ENCODE data around the gene PTCH2. TPM values are rescaled to one million over a fixed set of nuclear protein-coding genes. Genes with fewer than 3 reads are reported as not detected.

Gene PTCH2
- total RNA-seq, 2 experiments from 2014 or later = 1.2 TPM

DNA sequence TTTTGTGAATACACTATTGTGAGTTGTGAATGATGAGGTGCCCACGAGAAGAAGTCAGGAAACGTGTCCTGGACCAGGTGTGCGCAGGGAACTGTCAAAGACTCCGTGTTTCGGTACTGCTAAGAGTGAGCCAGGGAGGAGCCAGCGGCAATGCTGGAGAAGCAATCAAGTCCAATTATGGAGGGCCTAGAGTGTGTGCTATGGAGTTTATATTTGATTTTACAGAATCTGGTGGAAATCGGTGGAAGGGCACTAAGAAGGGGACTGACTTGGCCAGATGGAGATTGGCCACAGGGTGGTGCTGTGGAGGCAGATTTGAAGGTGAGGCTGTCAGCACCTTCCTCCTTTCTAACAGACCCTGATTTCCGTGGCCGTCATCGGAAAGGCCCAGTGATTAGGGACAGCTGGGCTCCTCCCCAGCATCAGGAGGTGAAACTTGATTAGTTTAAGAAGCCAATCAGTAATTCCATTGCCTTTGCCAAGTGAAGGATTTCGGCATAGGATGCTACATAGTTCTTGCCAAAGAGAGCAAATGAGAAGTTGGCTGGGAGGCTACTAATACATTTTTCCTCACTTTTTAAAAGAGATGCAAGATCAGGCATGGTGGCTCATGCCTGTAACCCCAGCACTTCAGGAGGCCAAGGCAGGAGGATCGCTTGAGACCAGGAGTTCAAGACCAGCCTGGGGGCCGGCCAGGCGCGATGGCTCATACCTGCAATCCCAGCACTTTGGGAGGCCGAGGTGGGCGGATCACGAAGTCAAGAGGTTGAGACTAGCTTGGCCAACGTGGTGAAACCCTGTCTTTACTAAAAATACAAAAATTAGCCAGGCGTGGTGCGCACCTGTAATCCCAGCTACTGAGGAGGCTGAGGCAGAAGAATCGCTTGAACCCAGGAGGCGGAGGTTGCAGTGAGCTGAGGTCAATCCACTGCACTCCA, 7.0 kb downstream of the PTCH2 start:
- no peak overlapping the region for H3K27ac Mint-ChIP-seq
- TF ChIP-seq, protein P1, sequence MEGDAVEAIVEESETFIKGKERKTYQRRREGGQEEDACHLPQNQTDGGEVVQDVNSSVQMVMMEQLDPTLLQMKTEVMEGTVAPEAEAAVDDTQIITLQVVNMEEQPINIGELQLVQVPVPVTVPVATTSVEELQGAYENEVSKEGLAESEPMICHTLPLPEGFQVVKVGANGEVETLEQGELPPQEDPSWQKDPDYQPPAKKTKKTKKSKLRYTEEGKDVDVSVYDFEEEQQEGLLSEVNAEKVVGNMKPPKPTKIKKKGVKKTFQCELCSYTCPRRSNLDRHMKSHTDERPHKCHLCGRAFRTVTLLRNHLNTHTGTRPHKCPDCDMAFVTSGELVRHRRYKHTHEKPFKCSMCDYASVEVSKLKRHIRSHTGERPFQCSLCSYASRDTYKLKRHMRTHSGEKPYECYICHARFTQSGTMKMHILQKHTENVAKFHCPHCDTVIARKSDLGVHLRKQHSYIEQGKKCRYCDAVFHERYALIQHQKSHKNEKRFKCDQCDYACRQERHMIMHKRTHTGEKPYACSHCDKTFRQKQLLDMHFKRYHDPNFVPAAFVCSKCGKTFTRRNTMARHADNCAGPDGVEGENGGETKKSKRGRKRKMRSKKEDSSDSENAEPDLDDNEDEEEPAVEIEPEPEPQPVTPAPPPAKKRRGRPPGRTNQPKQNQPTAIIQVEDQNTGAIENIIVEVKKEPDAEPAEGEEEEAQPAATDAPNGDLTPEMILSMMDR (IDR thresholded peaks at IDR 0.05) = peak; percentile 91
- POLR2A ChIA-PET = interaction anchor here (0.6 to 1.1 kb wide), 4 partner anchors 9 to 468 kb away, joined by 3 to 5 read pairs (median 3); partner anchors contain the start of gene PLK3

DNA sequence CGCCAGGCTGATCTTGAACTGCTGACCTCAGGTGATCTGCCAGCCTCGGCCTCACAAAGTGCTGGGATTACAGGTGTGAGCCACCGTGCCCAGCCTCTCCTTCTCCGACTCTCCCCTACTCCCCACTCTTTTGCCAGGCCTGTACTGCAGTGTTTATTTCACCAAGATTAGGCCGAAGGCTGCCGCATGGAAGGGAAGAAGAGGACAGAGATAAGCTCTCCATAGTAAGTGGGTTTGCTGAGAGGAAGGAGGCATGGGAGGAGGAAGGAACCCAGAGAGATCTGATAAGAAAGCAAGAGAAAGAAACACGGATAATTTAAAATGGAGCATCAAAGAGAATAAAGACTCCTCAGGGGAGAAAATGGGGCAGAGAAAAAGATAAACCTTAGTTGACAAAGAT, 8.7 kb downstream of the PTCH2 start:
- CTCF ChIA-PET = no interaction called here
- ATAC-seq (ENCODE audit: poor library complexity) = no peak
- Histone ChIP-seq H3K36me3 (ENCODE audit: insufficient read depth, low read length) (no peaks in the 10 kb centered on the region), H3K27me3 (ENCODE audit: control insufficient read depth in 1 of 2, insufficient read depth in 2 of 2, low read length in 2 of 2) (no peaks in the 10 kb centered on the region), H3K4me3 (ENCODE audit: low read length) (no peak overlapping the region), H3K4me1 (ENCODE audit: insufficient read depth, low read length) (peaks cover 9% of the 10 kb centered on the region), H3K9me3 (ENCODE audit: control insufficient read depth in 1 of 2, insufficient read depth in 1 of 2, low read length in 2 of 2) (no peaks in the 10 kb centered on the region), H3K27ac (ENCODE audit: low read depth in 1 of 2, low read length in 2 of 2) (no peak overlapping the region)
- H3K4me1 Mint-ChIP-seq (ENCODE audit: low read depth) = peaks cover 8% of the 10 kb centered on the region
- POLR2A ChIA-PET = no interaction called here
- intact Hi-C loops (cut with DNase I, micrococcal nuclease) = loop anchor here in 1 of 2 experiments (2.0 to 5.0 kb wide), 2 partner anchors 36 to 468 kb away; no protein-coding TSS in a partner anchor
- no peaks in the 10 kb centered on the region for H3K36me3 Mint-ChIP-seq (ENCODE audit: low read depth)
- DNase-seq = no peak
- no peak overlapping the region for H3K27ac Mint-ChIP-seq
- H3K4me3 Mint-ChIP-seq = no peak overlapping the region
- TF ChIP-seq, protein P1 (IDR thresholded peaks at IDR 0.05) = no peak
- peaks cover 4% of the 10 kb centered on the region for H3K27me3 Mint-ChIP-seq
- no peaks in the 10 kb centered on the region for H3K9me3 Mint-ChIP-seq

More for the DNA sequence above, 7.0 kb downstream of the PTCH2 start:
- ATAC-seq (ENCODE audit: poor library complexity) (peak; percentile 98), DNase-seq (peak; percentile 77 to 93 (median 84))
- intact Hi-C loops (cut with DNase I, micrococcal nuclease) = loop anchor here (1.0 to 5.0 kb wide), 7 partner anchors 15 to 657 kb away; partner anchors contain the start of genes BEST4 (in 1 of the 2), EIF2B3 (in 1 of the 2), HECTD3 (in 1 of the 2) and UROD (in 1 of the 2)
- no peaks in the 10 kb centered on the region for H3K9me3 Mint-ChIP-seq
- no peak overlapping the region for H3K4me3 ChIP-seq (ENCODE audit: low read length)
- no peaks in the 10 kb centered on the region for H3K27me3 ChIP-seq (ENCODE audit: control insufficient read depth in 1 of 2, insufficient read depth in 2 of 2, low read length in 2 of 2)
- H3K9me3 ChIP-seq (ENCODE audit: control insufficient read depth in 1 of 2, insufficient read depth in 1 of 2, low read length in 2 of 2) = no peaks in the 10 kb centered on the region
- H3K36me3 Mint-ChIP-seq (ENCODE audit: low read depth) = no peaks in the 10 kb centered on the region
- no peaks in the 10 kb centered on the region for H3K36me3 ChIP-seq (ENCODE audit: insufficient read depth, low read length)
- peaks cover 8% of the 10 kb centered on the region for H3K4me1 Mint-ChIP-seq (ENCODE audit: low read depth)
- H3K27ac ChIP-seq (ENCODE audit: low read depth in 1 of 2, low read length in 2 of 2) = no peak overlapping the region
- peaks cover 9% of the 10 kb centered on the region for H3K4me1 ChIP-seq (ENCODE audit: insufficient read depth, low read length)
- CTCF ChIA-PET = interaction anchor here (1.4 to 1.9 kb wide), 2 partner anchors 27 to 36 kb away, joined by 3 to 6 read pairs; partner anchors contain the start of gene PLK3
- H3K27me3 Mint-ChIP-seq = peaks cover 11% of the 10 kb centered on the region
- no peak overlapping the region for H3K4me3 Mint-ChIP-seq

DNA sequence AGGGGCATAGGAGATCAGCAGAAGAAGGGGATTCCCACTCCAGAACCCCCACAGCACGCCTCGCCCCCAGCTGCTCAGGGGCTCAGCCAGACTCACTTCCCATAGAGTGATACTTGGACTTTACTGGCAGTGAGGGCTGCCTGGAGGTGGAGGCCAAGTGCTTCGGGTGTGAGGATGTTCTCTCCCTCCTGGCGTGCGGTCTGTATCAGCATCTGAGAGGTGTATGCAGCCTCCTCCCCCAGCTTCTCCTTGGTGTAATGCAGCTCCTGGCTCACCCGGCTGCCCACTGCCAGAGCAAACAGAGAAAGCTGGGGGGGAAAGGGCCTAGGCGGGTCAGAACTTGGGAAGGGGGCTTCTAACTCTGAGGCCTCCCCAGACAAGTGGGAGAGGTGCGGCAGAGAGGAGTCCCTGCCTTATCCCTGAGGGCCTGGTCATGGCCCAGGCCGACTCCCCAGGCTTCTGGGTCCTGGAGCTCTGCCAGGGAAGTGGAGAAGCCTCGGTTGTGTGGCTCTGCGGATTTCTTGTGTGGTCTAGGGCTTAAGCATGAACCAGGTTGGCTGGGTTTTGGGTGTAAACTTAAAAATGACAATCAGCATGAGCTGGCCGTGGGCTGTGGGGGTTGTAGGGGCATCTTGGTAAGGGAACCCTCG, 10.9 kb downstream of the PTCH2 start:
- no peaks in the 10 kb centered on the region for H3K36me3 ChIP-seq (ENCODE audit: insufficient read depth, low read length)
- peaks cover 3% of the 10 kb centered on the region for H3K27me3 Mint-ChIP-seq
- peaks cover 9% of the 10 kb centered on the region for H3K4me1 ChIP-seq (ENCODE audit: insufficient read depth, low read length)
- no peak for ATAC-seq (ENCODE audit: poor library complexity)
- H3K36me3 Mint-ChIP-seq (ENCODE audit: low read depth) = no peaks in the 10 kb centered on the region
- CTCF ChIA-PET = interaction anchor here (0.5 to 0.6 kb wide), 2 partner anchors 106 to 135 kb away, joined by 3 read pairs; no protein-coding TSS in a partner anchor
- H3K9me3 Mint-ChIP-seq = no peaks in the 10 kb centered on the region
- intact Hi-C loops (cut with DNase I, micrococcal nuclease) = loop anchor here in 1 of 2 experiments (5.0 kb wide), 1 partner anchor 470 kb away; no protein-coding TSS in a partner anchor
- H3K27ac ChIP-seq (ENCODE audit: low read depth in 1 of 2, low read length in 2 of 2) = no peak overlapping the region
- H3K4me3 Mint-ChIP-seq = no peak overlapping the region
- POLR2A ChIA-PET = interaction anchor here (0.9 to 3.4 kb wide), 2 partner anchors 11 to 32 kb away, joined by 3 to 13 read pairs; partner anchors contain the start of genes PLK3 and PTCH2
- TF ChIP-seq, protein P1 (IDR thresholded peaks at IDR 0.05) = no peak
- no peak for DNase-seq
- H3K27ac Mint-ChIP-seq = no peak overlapping the region
- no peaks in the 10 kb centered on the region for H3K9me3 ChIP-seq (ENCODE audit: control insufficient read depth in 1 of 2, insufficient read depth in 1 of 2, low read length in 2 of 2)
- H3K4me3 ChIP-seq (ENCODE audit: low read length) = no peak overlapping the region
- H3K27me3 ChIP-seq (ENCODE audit: control insufficient read depth in 1 of 2, insufficient read depth in 2 of 2, low read length in 2 of 2) = no peaks in the 10 kb centered on the region
- H3K4me1 Mint-ChIP-seq (ENCODE audit: low read depth) = peaks cover 8% of the 10 kb centered on the region
